GM12875 (cell line): ENCODE results near the gene PALD1.
"Not testable (repeated sequence)": the region's sequence is repeated elsewhere in the genome, so short reads cannot be mapped to it uniquely, and the experiment has no call there.

Source experiments
- H3K4me3 ChIP-seq: one replicate; pipeline ENCODE4 v1.5.1; 2011; ENCODE audit warnings: low read depth, low read length, control low read depth
- CTCF ChIP-seq: IDR thresholded peaks from 2 replicates; pipeline ENCODE4 v1.5.1; 2011; ENCODE audit warnings: low read depth, mild to moderate bottlenecking, control low read depth, inconsistent platforms, low read length, moderate library complexity, borderline replicate concordance; ENCODE audit not compliant: insufficient read depth

Gene PALD1

GRCh38 chr10:70479165-70479581, 606 bp downstream of the PALD1 start:
- H3K4me3 ChIP-seq: peak overlapping the region; percentile 85
- TF ChIP-seq CTCF: peak; percentile 28; the same call in 1 of the 2 replicates

GRCh38 chr10:70479626-70480238, 1.2 kb downstream of the PALD1 start:
- no peak for TF ChIP-seq CTCF

GRCh38 chr10:70480239-70480861, 1.8 kb downstream of the PALD1 start:
- TF ChIP-seq CTCF: no peak
- peak overlapping the region; percentile 85 for H3K4me3 ChIP-seq

More at GRCh38 chr10:70479626-70480238, 1.2 kb downstream of the PALD1 start:
- H3K4me3 ChIP-seq: peak overlapping the region; percentile 85

GRCh38 chr10:70481105-70481504, 2.5 kb downstream of the PALD1 start:
- H3K4me3 ChIP-seq: no peak overlapping the region

GRCh38 chr10:70481831-70482530, 3.4 kb downstream of the PALD1 start:
- no peak overlapping the region for H3K4me3 ChIP-seq
- TF ChIP-seq CTCF: no peak

More at GRCh38 chr10:70481105-70481504, 2.5 kb downstream of the PALD1 start:
- no peak for TF ChIP-seq CTCF

GRCh38 chr10:70482982-70483760, 4.6 kb downstream of the PALD1 start:
- H3K4me3 ChIP-seq: no peak overlapping the region
- TF ChIP-seq CTCF: no peak

- H3K4me3 ChIP-seq: not testable (repeated sequence)
Observed at GRCh38 chr10:70483872-70484271, 5.3 kb downstream of the PALD1 start.
